Measurements from ENCODE around the gene TTC3.

The TTC3 gene

DNA sequence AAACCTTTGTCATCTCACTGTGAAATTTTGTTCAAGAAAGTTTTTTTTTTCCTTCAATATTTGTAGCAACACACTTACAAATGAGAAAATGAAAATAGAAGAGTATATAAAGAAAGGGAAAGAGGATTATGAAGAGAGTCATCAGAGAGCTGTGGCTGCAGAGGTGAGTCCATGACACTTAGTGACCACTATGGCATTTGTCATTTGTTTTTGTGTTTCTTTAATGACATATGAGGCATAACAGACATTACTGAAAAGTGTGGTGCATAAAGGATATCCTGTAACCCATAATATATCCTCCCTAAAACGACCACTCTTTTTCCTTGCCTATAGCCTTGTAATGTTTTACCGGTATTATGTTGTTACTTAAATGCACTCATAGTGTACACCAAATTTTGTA is 113.9 kb downstream of the TTC3 start:
- Histone ChIP-seq H2BK5ac (ENCODE audit: low read depth, low read length, poor library complexity) (no peak overlapping the region), H4K12ac (ENCODE audit: low read depth, low read length) (no peak overlapping the region), H2BK120ac (ENCODE audit: insufficient read depth, low read length, poor library complexity) (no peak overlapping the region), H4K8ac (ENCODE audit: low read depth, low read length) (no peak overlapping the region), H3K4ac (ENCODE audit: low read depth, low read length) (no peak overlapping the region), H3K27ac (ENCODE audit: low read depth, low read length) (no peak overlapping the region), H3K9ac (ENCODE audit: low read length) (no peak overlapping the region), H3K14ac (ENCODE audit: low read length) (no peak overlapping the region), H2AK5ac (ENCODE audit: low read length) (no peak overlapping the region), H3K79me1 (ENCODE audit: low read length) (no peaks in the 10 kb centered on the region), H3K27me3 (ENCODE audit: insufficient read depth, low read length) (no peaks in the 10 kb centered on the region), H2BK12ac (ENCODE audit: low read length) (no peak overlapping the region), H3K18ac (ENCODE audit: low read length) (no peak overlapping the region), H3K79me2 (ENCODE audit: control insufficient read depth, insufficient read depth, low read length, poor library complexity) (no peaks in the 10 kb centered on the region), H4K91ac (ENCODE audit: low read depth, low read length) (no peak overlapping the region), H3K9me3 (ENCODE audit: insufficient read depth, low read depth, low read length) (no peaks in the 10 kb centered on the region), H3K4me1 (ENCODE audit: control insufficient read depth in 1 of 2, insufficient read depth in 2 of 2, low read length in 2 of 2) (no peaks in the 10 kb centered on the region), H2AFZ (ENCODE audit: insufficient read depth, low read length, poor library complexity) (no peak overlapping the region), H3K4me3 (ENCODE audit: low read depth, low read length) (no peak overlapping the region), H3K36me3 (ENCODE audit: control insufficient read depth in 1 of 2, insufficient read depth in 2 of 2, low read length in 2 of 2) (peaks cover 12 to 34% of the 10 kb centered on the region in 2 experiments), H3K23ac (ENCODE audit: low read length) (no peak overlapping the region), H3K4me2 (ENCODE audit: low read length) (no peak overlapping the region)
- no peak for DNase-seq
- WGBS (ENCODE audit: extremely low coverage, insufficient coverage, insufficient read length): no CpG with 5 or more reads among the region's 2 CpGs

DNA sequence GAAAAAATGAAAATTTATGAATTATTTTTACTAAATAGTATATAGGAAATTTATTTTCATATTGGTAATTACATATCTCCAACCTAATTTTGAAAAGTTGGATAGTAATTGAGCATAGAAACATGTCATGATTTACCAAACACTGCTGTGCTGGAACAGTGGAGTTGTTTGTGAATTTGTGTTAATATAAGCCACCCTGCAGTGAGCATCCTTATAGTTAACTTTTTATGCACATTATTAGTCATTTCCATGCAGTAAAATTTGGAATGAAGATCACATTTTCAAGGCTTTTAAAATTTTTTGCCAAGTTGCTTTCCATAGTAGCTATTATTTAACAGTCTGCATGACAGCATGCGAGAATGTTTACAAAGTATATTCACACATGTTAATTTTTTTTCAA is 115.8 kb downstream of the TTC3 start:
- Histone ChIP-seq H2BK120ac (ENCODE audit: insufficient read depth, low read length, poor library complexity) (no peak overlapping the region), H4K8ac (ENCODE audit: low read depth, low read length) (no peak overlapping the region), H4K91ac (ENCODE audit: low read depth, low read length) (no peak overlapping the region), H3K4ac (ENCODE audit: low read depth, low read length) (no peak overlapping the region), H3K27me3 (ENCODE audit: insufficient read depth, low read length) (no peaks in the 10 kb centered on the region), H3K9me3 (ENCODE audit: insufficient read depth, low read depth, low read length) (no peaks in the 10 kb centered on the region), H2BK5ac (ENCODE audit: low read depth, low read length, poor library complexity) (no peak overlapping the region), H3K14ac (ENCODE audit: low read length) (no peak overlapping the region), H3K23ac (ENCODE audit: low read length) (no peak overlapping the region), H4K12ac (ENCODE audit: low read depth, low read length) (no peak overlapping the region), H3K4me1 (ENCODE audit: control insufficient read depth in 1 of 2, insufficient read depth in 2 of 2, low read length in 2 of 2) (no peaks in the 10 kb centered on the region), H3K4me2 (ENCODE audit: low read length) (no peak overlapping the region), H3K36me3 (ENCODE audit: control insufficient read depth in 1 of 2, insufficient read depth in 2 of 2, low read length in 2 of 2) (peaks cover 11 to 35% of the 10 kb centered on the region in 2 experiments), H3K27ac (ENCODE audit: low read depth, low read length) (no peak overlapping the region), H2BK12ac (ENCODE audit: low read length) (no peak overlapping the region), H3K79me2 (ENCODE audit: control insufficient read depth, insufficient read depth, low read length, poor library complexity) (no peaks in the 10 kb centered on the region), H3K79me1 (ENCODE audit: low read length) (no peaks in the 10 kb centered on the region), H2AFZ (ENCODE audit: insufficient read depth, low read length, poor library complexity) (no peak overlapping the region), H2AK5ac (ENCODE audit: low read length) (no peak overlapping the region), H3K9ac (ENCODE audit: low read length) (no peak overlapping the region), H3K4me3 (ENCODE audit: low read depth, low read length) (no peak overlapping the region), H3K18ac (ENCODE audit: low read length) (no peak overlapping the region)
- DNase-seq: no peak
- WGBS (ENCODE audit: extremely low coverage, insufficient coverage, insufficient read length): no CpG with 5 or more reads among the region's 1 CpG

DNA sequence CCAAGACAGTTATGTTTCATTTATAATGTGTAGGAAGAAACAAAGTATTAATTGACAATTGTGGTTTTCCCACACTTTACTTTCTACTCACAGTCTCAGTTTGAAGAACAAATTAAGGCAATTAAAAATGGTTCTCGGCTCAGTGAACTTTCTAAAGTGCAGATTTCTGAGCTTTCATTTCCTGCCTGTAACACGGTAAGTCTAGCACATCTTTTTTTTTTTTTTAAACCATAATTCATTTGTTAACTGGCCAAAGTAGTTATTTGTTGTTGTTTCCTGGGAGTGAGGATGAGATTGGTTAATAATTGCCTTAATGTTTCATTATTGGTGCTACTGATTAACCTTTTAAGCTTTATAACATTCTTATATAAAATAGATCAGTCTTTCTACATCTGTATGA is 119.0 kb downstream of the TTC3 start:
- no peaks in the 10 kb centered on the region for H3K9me3 ChIP-seq (ENCODE audit: insufficient read depth, low read depth, low read length)
- no peak overlapping the region for H3K4me2 ChIP-seq (ENCODE audit: low read length)
- no peaks in the 10 kb centered on the region for H3K79me2 ChIP-seq (ENCODE audit: control insufficient read depth, insufficient read depth, low read length, poor library complexity)
- H4K8ac ChIP-seq (ENCODE audit: low read depth, low read length): no peak overlapping the region
- H2BK120ac ChIP-seq (ENCODE audit: insufficient read depth, low read length, poor library complexity): no peak overlapping the region
- H4K12ac ChIP-seq (ENCODE audit: low read depth, low read length): no peak overlapping the region
- no peak overlapping the region for H2BK5ac ChIP-seq (ENCODE audit: low read depth, low read length, poor library complexity)
- H3K18ac ChIP-seq (ENCODE audit: low read length): no peak overlapping the region
- H3K9ac ChIP-seq (ENCODE audit: low read length): no peak overlapping the region
- no peak overlapping the region for H3K4me3 ChIP-seq (ENCODE audit: low read depth, low read length)
- H3K23ac ChIP-seq (ENCODE audit: low read length): no peak overlapping the region
- no peak overlapping the region for H2BK12ac ChIP-seq (ENCODE audit: low read length)
- no peak for DNase-seq
- H3K27ac ChIP-seq (ENCODE audit: low read depth, low read length): no peak overlapping the region
- no peaks in the 10 kb centered on the region for H3K79me1 ChIP-seq (ENCODE audit: low read length)
- H3K4ac ChIP-seq (ENCODE audit: low read depth, low read length): no peak overlapping the region
- no peak overlapping the region for H3K14ac ChIP-seq (ENCODE audit: low read length)
- no peaks in the 10 kb centered on the region for H3K4me1 ChIP-seq (ENCODE audit: control insufficient read depth in 1 of 2, insufficient read depth in 2 of 2, low read length in 2 of 2)
- H2AFZ ChIP-seq (ENCODE audit: insufficient read depth, low read length, poor library complexity): no peak overlapping the region
- no peaks in the 10 kb centered on the region for H3K27me3 ChIP-seq (ENCODE audit: insufficient read depth, low read length)
- H4K91ac ChIP-seq (ENCODE audit: low read depth, low read length): no peak overlapping the region
- peaks cover 31 to 53% of the 10 kb centered on the region in 2 experiments for H3K36me3 ChIP-seq (ENCODE audit: control insufficient read depth in 1 of 2, insufficient read depth in 2 of 2, low read length in 2 of 2)
- H2AK5ac ChIP-seq (ENCODE audit: low read length): no peak overlapping the region
- WGBS (ENCODE audit: extremely low coverage, insufficient coverage, insufficient read length): no CpG with 5 or more reads among the region's 2 CpGs

GRCh38 chr21:37193006-37193405 is 120.0 kb downstream of the TTC3 start:
- Histone ChIP-seq H3K79me1 (ENCODE audit: low read length) (no peaks in the 10 kb centered on the region), H2BK12ac (ENCODE audit: low read length) (no peak overlapping the region), H2BK5ac (ENCODE audit: low read depth, low read length, poor library complexity) (no peak overlapping the region), H3K79me2 (ENCODE audit: control insufficient read depth, insufficient read depth, low read length, poor library complexity) (no peaks in the 10 kb centered on the region), H3K4me1 (ENCODE audit: control insufficient read depth in 1 of 2, insufficient read depth in 2 of 2, low read length in 2 of 2) (no peaks in the 10 kb centered on the region), H4K91ac (ENCODE audit: low read depth, low read length) (no peak overlapping the region), H2AK5ac (ENCODE audit: low read length) (no peak overlapping the region), H4K12ac (ENCODE audit: low read depth, low read length) (no peak overlapping the region), H4K8ac (ENCODE audit: low read depth, low read length) (no peak overlapping the region), H3K18ac (ENCODE audit: low read length) (no peak overlapping the region), H2BK120ac (ENCODE audit: insufficient read depth, low read length, poor library complexity) (no peak overlapping the region), H3K36me3 (ENCODE audit: control insufficient read depth in 1 of 2, insufficient read depth in 2 of 2, low read length in 2 of 2) (peaks cover 35 to 54% of the 10 kb centered on the region in 2 experiments), H3K27me3 (ENCODE audit: insufficient read depth, low read length) (no peaks in the 10 kb centered on the region), H3K27ac (ENCODE audit: low read depth, low read length) (no peak overlapping the region), H3K9me3 (ENCODE audit: insufficient read depth, low read depth, low read length) (no peaks in the 10 kb centered on the region), H3K4ac (ENCODE audit: low read depth, low read length) (no peak overlapping the region), H3K4me3 (ENCODE audit: low read depth, low read length) (no peak overlapping the region), H3K23ac (ENCODE audit: low read length) (no peak overlapping the region), H2AFZ (ENCODE audit: insufficient read depth, low read length, poor library complexity) (no peak overlapping the region), H3K14ac (ENCODE audit: low read length) (no peak overlapping the region), H3K9ac (ENCODE audit: low read length) (no peak overlapping the region), H3K4me2 (ENCODE audit: low read length) (no peak overlapping the region)
- no CpG with 5 or more reads among the region's 4 CpGs for WGBS (ENCODE audit: extremely low coverage, insufficient coverage, insufficient read length)
- DNase-seq: no peak

Data from trophoblast cell (in vitro differentiated cells and primary cell).